Measurements from ENCODE around the gene HSF2.

GRCh38 chr6:122407712-122408111 lies 8.3 kb downstream of the HSF2 start:
- no peak for TF ChIP-seq CTCF (IDR thresholded peaks at IDR 0.05)
- no peak for TF ChIP-seq POLR2A (IDR thresholded peaks at IDR 0.05)

Measured in breast epithelium (tissue), 3 donors.